AG10803 (cell line): ENCODE data around the gene FADD.

Experiments
- DNase-seq: peaks from one replicate; pipeline ENCODE4 v3.0.0; 2010; ENCODE audit warnings: low read depth
- H3K4me3 ChIP-seq: 2 replicates; pipeline ENCODE4 v1.5.1; 2011; ENCODE audit warnings: mild to moderate bottlenecking, low read length, control low read depth
- TF ChIP-seq, protein P1 (sequence below): conservative IDR thresholded peaks from 2 replicates; pipeline ENCODE4 v1.5.1; 2011; ENCODE audit warnings: mild to moderate bottlenecking, low read length, control low read depth, inconsistent platforms

The FADD gene

DNA sequence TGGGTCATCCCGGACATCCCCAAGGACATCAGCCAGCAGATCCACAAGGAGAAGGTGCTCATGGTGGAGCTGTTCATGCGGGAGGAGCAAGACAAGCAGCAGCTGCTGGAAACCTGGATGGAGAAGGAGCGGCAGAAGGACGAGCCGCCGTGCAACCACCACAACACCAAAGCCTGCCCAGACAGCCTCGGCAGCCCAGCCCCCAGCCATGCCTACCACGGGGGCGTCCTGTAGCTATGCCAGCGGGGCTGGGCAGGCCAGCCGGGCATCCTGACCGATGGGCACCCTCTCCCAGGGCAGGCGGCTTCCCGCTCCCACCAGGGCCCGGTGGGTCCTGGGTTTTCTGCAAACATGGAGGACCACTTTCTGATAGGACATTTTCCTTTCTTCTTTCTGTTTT, 15.3 kb upstream of the FADD start:
- no peak for DNase-seq
- no peak overlapping the region for H3K4me3 ChIP-seq
- TF ChIP-seq, protein P1, sequence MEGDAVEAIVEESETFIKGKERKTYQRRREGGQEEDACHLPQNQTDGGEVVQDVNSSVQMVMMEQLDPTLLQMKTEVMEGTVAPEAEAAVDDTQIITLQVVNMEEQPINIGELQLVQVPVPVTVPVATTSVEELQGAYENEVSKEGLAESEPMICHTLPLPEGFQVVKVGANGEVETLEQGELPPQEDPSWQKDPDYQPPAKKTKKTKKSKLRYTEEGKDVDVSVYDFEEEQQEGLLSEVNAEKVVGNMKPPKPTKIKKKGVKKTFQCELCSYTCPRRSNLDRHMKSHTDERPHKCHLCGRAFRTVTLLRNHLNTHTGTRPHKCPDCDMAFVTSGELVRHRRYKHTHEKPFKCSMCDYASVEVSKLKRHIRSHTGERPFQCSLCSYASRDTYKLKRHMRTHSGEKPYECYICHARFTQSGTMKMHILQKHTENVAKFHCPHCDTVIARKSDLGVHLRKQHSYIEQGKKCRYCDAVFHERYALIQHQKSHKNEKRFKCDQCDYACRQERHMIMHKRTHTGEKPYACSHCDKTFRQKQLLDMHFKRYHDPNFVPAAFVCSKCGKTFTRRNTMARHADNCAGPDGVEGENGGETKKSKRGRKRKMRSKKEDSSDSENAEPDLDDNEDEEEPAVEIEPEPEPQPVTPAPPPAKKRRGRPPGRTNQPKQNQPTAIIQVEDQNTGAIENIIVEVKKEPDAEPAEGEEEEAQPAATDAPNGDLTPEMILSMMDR, result no peak

DNA sequence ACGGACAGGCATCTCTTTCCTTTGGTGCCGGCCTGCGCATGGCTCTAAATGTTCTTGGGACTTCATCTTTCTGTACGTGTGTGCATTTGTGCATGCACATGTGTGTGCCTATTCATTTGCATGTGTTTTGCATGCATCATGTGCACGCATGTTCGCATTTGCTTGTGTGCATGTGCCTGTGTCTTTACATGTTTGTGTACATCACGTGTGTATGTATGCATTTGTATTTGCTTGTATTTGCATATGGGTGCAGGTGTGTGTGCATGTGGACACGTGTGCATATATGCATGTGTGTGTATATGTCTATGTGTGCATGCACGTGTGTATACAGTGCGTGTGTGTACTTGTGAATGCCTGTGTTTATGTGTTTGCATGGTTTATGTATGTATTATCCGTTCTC, 13.5 kb upstream of the FADD start:
- DNase-seq, result no peak
- no peak overlapping the region for H3K4me3 ChIP-seq
- TF ChIP-seq, protein P1, result no peak

DNA sequence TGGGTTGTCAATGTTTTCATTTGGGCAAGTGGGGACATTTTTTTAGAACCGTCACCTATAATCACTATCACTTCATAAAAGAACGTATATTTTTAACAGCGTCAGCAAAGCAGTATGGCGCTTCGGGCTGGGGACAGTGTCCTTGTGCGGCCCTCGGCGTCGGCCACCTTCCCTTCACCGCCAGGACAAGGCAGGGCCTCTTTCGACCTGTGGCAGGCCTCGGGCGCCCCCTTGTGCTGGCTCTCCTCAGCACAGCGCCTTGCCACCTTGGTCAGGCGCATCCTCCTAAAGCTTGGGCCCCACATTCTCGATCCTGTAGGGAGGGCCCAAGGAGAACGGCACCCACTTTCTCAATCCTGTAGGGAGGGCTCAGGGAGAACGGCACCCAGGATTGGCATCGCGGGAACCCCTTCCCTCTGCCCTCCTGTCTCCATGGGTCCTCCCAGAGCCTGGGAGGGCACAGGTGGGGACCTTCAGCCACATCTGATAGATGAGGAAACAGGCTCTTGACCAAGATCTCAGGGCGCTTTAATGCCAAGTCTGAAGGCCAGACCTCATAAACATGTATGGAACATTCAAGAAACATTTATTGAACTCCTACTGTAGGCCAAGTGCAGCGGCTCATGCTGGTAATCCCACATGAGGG, 11.5 kb upstream of the FADD start:
- no peak overlapping the region for H3K4me3 ChIP-seq
- DNase-seq, result peak; percentile 44
- TF ChIP-seq, protein P1, result peak; percentile 75

DNA sequence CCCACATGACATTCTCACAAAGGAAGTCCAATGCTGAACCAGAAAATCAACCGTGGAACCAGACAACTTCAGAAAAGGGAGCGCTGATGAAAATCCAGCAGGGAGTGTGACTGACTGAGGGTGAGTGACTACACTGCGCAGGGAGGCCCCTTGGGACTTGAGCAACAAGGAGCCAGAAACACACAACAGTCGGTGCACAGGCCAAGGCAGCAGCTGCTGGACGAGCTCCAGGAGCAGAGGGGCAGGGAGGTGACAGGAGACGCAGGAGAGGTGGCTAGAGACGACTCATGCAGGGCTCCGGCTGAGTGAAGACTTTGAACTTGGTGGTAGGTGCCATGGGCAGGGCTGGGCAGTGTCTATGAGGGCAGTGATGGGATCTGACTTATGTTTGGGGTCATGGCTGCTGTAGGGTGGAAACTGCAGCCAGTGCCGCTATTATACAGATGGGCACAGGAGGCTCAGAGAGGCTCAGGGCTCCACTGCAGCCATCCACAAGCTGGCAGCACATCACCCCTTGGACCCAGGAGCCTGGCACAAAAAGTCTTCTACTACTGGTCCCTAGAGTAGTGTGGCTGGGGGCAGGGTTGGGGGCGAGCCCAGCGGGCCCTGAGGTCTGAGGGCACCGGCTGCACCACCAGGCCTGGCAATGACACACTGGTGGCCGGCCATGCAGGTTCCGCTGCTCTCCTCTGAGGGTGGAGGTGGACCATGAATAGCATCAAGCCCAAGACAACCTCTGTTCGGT, 10.3 kb upstream of the FADD start:
- DNase-seq, result no peak
- TF ChIP-seq, protein P1, result no peak
- H3K4me3 ChIP-seq, result no peak overlapping the region

DNA sequence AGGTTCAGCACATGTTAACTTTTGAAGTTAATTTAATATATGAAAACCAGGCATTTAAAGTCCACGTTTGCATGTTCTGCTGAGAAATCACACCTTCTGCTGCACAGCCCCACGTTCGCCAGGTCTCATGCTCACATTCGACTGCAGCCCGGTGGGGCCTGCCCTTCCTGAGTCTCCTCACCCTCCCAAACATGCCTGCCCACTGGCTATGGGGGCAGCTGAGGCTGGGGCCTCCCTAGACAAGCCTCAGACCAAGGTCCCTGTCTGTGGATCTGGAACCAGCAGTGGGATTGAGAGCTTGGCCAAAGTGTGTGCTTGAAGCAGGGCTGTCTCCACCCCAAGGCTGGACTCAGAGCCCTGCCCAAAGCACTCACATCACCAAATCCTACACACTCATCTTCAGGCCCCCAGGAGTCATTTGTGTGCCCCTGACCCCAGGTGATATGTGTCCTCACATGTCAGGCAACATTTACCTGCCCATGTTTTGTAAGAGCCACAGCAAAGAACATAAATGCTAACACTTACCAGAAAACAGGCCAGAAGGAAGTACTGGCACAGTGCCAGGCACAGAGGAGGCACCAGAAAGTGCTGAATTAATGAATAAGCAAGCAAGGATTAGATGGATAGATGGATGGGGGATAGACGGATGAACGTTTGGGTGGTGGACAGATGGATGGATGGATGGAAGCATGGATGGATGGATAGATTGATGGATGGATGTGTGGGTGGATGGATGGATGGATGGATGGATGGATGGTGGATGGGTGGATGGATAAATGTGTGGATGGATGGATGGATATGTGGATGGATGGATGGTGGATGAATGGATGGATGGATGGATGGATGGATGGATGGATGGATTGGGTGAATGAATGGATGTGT, 9.4 kb upstream of the FADD start:
- TF ChIP-seq, protein P1, result no peak
- no peak for DNase-seq
- no peak overlapping the region for H3K4me3 ChIP-seq

DNA sequence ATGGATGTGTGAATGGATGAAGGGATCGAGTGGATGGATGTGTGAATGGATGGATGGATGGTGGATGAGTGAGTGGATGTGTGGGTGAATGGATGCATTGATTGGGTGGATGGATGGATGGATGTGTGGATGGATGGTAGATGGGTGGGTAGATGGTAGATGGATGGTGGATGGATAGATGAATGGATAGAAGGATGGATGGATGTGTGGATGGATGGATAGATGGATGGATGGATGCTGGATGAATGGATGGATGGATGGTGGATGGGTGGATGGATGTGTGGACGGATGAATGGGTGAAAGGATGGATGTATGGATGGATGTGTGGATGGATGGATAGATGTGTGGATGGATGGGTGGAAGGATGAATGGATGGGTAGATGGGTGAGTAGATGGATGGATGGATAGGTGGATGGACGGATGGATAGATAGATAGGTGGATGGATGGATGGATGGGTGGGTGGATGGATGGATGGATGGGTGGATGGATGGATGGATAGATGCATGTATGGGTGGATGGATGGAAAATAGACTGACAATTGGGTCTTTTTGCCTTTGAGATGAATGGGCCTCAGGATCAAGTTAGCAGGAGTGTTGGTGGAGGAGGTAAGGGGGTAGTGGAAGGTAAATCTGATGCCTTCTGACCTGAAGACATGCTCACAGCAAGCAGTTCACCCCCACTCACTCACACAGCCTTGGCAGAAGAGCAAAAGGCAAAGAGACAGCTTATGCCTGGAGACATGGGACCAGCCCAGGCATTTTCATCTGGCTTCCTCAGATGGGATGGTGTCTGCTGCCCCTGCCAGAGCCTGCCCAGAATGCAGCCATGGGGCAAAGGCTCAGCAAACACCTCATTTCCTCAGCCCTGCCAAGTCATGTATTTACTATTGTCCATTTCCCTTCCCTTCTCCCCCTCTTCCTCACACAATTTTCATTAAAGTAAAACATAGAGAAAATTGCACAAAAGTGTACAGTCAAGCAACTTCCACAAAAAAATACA, 8.0 kb upstream of the FADD start:
- no peak overlapping the region for H3K4me3 ChIP-seq
- no peak for DNase-seq
- TF ChIP-seq, protein P1, result no peak
